SKM-1 treated with dmso at 0.1 percent for 144 hours (cell line): ENCODE data around the gene RAX.
"Not testable (repeated sequence)": the region's sequence is repeated elsewhere in the genome, so short reads cannot be mapped to it uniquely, and the experiment has no call there.

Source experiments
- DNase-seq: peaks from one replicate; lab custom pipeline; 2025; ENCODE audit not compliant: unreplicated experiment; lab: John Stamatoyannopoulos, UW

The RAX gene

DNA sequence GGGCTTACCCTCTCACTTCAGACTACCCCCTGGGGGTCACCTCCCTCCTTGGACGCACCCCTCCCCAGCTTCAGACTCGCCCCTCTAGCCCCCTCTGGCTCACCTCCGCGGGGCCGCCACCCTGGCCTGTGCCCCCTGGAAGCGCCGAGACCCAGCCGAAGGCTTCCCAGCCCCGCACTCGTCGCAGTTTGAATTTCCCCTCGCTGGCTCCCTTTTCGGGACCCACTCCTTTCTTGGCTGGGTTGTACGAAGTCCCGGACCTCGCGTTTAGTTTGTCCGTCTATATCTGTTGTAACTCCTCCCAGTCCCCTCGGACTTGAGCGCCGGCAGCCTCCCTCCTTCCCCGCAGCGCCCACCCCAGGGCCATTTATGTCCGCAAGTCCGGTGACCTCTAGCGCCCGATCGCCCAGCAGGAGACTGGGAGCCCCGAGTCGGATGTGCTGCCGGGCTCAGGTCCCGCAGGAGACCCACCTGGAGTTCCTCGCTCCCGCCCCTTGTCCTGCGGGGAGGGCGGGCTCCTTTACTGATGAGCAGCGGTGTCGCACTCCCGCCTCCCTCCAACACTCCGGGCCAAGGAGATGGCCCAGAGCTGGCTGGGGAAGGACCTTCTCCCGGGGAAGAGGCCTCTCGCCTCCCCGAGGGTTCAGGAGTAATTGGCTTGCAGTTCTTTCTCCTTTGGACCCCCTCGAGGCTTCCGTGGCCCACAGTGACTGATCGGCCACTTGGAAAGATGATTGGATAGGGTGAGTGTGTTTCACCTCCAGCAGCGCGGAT, 692 bp upstream of the RAX start:
- DNase-seq = no peak

DNA sequence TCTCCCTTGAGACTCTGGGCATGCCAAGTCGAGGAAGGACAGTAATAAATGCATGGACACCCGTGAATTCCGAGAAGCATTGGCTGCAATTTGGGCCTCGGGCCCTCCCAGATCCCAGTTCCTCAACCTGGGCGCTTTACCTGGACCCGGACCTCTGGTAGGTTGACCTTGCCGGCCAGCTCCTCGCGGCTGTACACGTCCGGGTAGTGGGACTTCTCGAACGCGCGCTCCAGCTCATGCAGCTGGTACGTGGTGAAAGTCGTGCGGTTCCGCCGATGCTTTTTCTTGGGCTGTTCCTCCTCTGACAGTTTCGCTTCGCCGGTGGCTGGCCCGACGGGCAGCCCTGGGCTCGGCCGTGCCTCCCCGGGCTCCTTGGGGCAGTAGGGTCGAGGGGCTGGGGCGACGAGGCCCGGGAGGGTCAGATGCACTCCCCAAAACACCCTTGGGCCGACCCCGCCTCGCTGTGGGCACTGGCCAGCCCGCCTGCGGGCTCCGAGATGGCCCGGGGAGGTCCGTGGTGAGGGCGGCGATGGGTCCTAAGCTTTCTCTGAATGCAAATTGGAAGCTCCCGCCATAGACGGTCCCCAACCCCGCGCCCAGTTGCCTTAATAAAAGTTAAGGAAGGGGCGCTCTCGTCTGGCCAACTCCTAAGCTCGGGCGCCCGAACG, 899 bp downstream of the RAX start:
- DNase-seq = peak; percentile 21

DNA sequence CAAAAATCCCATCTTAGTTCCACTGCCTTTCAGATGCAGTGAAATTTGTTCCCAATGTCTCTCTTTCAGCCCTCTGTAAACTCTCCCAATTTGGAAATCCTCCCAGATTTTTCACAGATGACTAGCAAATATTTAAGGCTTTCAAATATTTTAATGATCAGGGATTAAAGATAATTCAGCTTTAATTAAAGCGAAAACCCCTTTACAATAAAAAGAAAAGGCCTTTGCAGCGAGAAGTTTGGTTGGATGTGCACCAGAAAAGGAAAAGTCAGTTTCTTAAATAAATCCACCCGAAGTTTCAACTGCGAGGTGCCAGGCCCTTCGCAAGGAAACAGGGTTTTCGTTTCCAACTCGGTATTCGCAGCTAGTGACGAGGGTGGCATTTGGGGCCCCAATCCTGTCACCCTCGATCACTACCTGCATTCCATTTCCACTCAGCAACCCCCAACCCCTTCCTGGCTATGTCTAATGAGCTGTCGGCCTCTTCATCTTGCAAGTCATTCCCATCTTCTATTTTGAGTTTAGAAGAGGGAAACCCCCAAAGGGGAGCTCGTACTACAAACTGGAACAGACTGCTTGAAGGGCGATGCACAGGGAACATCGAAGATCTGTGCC, 1.5 kb downstream of the RAX start:
- DNase-seq = no peak

DNA sequence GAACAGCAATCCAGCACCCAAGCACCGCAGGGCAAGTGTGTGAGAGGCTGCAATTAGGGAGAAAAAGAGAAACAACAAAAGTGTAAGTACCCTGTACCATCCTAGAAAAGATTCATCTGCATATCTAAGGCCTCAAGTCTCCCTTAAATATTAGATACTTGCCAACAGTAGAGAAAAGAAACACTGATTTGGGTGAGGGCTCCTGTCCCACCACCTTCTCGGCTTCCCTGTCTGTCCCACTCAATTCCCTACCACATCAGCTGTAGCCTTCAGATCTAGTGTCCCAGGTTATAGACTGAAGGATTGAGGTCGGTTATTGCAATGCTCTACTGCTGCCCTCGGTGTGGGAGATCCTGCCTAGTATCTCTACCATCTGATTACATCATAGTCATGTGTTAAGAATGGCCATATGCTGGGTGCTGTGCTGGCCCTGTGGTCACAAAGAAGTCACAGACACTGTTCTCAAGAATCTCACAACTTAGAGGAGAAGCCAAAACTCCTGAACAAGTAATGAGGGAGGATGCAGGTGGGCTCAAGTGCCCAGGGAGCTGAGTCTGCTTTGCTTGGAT, 2.5 kb downstream of the RAX start:
- DNase-seq = peak; percentile 27

DNA sequence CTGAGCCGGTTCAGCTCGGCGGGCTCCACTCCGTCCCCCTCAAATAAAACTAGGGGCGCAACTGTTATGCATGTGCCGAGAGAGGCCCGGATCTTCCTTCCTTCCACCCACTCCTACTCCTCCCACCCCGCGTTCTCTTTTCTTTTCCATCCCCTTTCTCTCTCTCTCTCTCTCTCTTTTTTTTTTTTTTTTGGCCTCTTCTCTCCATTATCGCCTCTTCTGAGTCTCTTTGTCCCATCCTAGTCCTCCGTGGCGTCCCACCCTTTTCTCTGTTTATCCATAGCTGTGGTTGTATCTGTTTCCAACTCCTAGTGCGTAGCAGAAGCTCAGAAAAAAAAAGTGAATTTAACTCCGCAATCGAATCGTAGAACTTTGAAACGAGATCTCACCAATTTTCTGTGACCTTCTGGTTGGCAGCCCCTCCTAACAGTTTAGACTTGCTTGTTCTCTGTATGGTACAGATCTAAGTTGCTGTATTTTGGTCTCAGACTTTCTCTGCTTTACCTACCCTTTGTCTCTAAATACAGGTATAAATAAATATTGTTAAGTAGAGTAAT, 3.6 kb downstream of the RAX start:
- DNase-seq = no peak

DNA sequence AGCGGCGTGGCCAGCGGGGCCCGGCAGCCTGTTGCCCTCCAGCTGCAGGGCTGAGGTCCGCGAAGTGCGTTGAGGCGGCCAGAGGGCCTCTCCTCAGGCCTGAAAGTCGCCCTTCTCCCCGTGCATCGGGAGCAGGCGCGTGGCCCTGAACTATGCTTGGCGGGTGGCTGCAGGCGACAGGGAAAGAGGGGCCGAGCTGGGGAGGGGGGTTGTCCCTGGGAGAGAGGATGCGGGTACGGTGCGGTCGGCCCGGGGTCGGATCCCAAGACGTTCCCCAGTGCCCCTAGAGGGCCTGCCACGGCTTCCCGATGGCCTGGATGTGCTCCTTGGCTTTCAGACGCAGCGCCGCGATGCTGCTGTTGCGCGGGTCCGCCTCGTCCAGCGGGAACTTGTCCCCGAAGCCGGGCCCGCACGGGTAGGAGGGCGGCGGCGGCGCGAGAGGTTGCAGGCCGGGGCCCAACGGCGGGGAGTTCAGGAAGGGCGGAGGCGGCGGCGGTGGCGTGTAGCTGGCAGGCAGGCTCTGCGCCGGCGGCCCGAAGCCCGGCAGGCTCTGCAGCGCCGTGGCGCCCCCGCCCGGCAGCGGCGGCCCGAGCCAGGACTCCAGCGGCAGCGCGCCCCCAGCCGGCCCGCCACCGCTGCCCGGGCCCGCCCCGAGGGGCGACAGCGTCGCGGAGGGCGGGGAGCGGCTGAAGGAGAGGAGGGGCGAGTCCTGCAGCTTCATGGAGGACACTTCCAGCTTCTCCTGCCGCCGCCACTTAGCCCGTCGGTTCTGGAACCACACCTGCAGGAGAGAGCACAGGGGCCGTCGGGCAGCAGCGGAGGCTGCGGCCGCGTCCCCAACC, 4.3 kb downstream of the RAX start:
- DNase-seq = no peak

DNA sequence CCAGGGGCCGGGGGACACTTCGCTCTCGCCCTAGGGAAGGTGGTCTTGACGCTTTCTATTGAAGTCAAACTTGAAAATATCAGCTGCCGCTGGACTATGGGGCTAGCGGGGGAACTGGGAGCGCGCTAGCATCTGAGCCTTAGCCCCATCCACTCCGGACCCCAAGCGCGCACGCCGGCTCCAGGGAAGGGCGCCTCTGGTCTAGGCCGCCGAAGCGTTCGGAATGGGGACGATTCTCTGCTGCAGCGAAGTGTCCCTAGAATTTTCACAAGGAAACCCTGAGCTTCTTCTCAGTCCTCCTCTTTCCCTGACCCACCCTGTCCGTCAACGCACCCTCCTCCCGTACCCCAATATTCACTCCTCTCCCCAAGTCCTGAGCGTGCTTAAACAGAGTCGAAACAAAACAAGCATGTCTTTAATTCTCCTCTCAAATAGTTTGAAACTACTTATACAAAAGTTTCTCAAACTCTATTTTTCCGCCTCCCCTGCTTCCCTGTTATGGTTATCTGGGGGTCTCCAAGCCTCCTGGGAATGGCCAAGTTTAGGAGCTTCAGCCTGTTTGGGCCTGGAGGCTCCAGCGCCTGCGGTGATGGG, 5.0 kb downstream of the RAX start:
- no peak for DNase-seq

DNA sequence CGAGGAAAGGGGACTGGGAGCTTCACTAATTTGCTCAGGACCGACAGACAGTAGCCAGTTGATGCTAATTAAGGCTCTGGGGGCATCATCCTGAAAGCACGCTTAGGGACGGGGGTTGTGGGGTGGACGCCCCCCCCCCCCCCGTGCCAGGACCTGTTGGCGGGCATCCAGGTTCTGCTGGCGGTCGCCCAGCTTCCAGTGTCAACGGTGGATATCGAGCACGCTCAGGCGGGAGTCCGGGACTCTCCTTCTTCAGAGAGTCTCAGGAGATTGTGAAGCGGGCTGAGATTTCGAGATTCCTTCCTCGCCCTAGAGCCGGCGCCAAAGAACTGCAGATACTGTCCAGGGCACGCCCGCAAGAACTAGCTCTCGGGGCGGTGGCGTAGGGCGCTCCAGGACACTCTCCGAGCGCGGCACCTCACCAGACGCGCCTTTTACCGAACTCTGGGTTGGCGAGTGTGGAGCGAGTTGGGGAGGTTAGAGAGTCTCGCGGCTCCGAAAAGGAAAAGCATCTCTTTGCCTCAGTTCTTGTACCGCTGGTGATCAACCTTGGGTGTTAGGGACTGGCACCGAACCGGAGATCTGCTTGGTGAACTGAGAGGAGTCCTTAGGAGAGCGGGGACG, 5.6 kb downstream of the RAX start:
- DNase-seq = no peak

DNA sequence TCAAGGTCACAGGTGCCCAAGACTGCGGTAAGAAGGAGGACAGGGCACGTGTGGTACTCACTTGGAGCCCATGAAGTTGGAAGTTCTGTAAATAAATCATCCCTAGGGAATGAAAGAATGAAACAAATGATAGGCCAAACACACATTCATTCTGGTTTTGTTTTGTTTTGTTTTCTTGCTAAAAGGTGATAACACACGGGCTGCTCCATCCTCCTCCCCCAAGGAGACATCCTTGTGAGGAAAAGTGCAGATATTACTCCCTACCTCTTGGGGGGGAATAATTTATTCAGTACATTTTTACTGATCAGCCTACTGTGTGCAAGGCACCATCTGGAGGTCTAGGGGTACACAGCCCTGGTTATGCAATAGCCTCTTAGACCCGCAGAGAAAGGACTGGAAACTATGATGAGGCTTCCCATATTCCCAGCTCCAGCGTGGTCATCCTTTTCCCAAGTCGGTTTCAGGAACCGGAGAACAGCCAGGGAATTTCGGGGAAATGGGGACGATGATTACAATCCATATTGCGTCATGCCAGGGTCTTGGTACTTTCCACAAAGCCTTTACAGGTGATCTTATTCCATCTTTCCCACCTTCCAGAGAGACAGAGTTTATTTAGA, 6.3 kb downstream of the RAX start:
- no peak for DNase-seq

DNA sequence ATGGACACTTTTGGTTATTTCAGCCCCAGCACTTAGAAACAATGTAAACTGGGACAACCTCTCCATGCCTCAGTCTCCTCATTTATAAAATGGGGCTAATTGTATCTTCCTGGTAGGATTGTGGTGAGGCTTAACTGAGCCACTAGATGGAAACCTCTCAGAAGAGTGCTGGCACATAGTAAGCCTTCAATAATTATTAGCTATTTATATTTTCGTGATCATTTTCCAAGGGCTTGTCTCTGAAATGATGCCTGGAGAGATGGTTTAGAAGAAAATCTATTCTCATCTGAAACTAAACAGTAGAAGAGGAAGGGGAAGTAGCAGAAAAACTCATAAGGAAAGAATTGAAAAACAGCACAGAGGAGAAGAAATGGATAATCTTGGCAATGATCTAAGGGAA, 6.8 kb downstream of the RAX start:
- no peak for DNase-seq

DNA sequence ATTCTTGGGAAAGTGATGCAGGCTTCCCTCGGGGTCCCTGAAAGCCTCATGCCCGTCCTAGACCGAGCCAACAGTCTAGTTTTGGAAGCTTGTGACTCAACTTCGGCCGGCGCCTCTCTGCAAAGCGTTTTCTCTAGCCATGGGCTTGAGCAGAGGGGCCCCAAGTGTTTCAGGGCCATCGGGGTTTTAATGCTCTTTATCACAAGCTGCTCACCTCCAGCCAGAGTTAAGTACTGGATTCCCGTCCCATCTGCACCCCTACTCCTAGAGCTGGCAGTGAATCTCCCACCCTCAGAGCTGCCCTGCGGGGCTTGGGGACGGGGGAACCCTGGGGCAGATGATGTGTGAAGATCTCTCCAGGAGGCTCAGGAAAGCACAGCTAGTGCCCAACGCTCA, 7.3 kb downstream of the RAX start:
- DNase-seq = no peak

DNA sequence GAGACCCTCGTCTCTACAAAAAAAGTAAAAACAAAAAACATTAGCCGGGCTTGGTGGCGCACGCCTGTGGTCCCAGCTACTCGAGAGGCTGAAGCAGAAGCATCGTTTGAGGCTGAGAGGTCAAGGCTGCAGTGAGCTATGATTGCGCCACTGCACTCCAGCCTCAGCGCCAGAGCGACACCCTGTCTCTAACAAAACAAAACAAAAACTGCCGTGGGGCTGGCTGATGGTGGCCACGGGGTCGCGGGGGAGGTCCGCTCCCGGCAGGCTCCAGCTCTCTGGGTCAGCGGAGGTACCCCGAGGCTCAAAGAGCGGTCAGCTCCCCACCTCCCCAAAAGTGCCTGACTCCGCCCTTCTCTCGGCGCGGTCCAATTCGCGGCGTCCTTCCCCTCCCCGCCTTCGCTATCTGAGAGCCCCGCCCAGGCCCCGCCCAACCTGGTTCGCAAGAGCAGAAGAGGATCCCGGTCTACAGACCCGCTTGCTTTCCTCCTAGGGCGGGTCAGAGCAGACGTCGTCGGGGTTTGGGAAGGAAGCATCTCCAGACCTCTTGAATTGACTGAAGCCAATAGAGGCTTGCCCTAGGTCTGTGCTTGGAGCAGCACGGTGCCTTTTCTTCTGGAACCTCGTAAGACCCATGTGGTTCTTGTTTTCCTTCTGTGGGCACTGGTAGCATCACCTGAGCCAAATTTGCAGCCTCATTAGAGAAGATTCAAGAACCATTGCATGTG, 7.8 kb downstream of the RAX start:
- DNase-seq = no peak

DNA sequence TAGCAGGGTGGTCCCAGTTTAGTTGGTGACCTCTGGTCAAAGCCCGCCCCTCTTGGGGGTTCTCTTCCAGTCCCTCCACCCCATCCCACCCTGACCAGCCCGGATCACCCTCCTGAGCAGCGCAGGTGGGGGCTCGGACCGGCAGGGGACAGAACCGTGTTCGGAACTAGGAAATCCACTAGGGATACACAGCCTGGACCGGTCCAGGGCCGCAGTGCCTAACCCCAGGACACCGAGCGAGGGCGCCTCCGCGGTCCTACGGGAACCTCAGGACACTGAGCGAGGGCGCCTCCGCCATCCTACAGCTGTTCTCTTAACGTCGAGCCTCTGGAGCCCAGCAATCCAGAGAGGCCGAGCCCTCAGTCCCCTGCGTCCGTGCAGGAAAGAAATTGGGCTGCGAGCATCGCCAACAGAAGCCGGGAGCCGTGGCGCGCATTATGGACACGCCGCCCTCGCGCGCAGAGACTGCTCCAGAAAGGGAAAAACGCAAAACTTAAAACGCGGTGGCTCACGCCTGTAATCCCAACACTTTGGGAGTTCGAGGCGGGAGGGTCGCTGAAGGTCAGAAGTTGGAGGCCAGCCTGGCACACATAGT, 8.5 kb downstream of the RAX start:
- no peak for DNase-seq

DNA sequence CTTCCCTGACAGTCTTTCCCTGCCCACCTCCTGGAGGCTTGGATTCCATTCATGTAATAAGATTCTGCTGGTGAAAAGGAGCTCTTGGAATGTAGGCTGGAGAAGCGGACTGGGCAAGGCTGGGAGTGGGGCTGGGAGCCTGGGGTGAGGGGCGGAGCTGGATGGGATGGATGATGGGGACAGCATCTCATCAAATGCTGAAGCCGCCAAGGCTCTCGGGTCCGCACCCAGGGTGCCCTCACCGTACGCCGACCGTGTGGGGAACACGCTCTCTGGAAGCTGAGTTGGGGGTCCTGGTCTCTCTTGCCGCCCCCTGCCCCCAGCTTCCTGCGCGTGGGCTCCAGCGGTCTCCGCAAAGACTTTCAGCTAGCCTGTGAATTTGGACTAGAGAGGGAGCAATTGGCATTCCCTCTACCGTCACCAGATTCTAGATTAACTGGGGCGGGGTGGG, 9.1 kb downstream of the RAX start:
- DNase-seq = no peak

DNA sequence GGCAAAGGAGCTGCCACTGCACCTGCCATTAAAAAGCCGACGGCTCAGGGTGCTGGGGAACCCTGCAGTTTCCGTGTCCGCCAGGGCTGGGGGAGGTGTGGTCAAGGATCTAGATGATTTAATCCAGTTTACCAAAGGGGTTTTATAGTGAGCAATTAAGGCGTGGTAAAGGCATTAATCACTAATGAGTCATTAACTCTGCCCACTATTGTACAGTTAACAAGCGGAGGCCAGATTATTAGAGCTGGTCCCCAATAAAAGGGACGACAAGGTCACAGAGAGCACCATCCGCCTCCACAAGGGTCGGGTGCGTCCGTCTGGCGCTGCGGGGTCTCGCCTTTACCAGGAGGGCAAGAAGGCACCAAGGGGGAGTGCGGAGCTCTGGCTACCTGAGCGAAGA, 9.6 kb downstream of the RAX start:
- DNase-seq = no peak

DNA sequence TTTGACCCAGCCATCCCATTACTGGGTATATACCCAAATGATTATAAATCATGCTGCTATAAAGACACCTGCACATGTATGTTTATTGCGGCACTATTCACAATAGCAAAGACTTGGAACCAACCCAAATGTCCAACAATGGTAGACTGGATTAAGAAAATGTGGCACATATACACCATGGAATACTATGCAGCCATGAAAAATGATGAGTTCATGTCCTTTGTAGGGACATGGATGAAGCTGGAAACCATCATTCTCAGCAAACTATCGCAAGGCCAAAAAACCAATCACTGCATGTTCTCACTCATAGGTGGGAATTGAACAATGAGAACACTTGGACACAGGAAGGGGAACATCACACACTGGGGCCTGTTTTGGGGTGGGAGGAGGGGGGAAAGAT, 11.0 kb downstream of the RAX start:
- not testable (repeated sequence) for DNase-seq

DNA sequence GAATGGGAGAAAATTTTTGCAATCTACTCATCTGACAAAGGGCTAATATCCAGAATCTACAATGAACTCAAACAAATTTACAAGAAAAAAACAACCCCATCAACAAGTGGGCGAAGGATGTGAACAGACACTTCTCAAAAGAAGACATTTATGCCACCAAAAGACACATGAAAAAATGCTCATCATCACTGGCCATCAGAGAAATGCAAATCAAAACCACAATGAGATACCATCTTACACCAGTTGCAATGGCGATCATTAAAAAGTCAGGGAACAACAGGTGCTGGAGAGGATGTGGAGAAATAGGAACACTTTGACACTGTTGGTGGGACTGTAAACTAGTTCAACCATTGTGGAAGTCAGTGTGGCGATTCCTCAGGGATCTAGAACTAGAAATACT, 11.4 kb downstream of the RAX start:
- DNase-seq = not testable (repeated sequence)

DNA sequence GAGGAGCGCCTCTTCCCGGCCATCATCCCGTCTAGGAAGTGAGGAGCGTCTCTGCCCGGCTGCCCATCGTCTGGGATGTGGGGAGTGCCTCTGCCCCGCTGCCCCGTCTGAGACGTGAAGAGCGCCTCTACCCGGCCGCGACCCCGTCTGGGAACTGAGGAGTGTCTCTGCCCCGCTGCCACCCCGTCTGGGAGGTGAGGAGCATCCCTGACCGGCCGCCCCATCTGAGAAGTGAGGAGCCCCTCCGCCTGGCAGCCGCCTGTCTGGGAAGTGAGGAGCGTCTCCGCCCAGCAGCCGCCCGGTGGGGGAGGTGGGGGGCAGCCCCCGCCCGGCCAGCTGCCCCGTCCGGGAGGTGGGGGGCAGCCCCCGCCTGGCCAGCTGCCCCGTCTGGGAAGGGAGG, 17.8 kb downstream of the RAX start:
- not testable (repeated sequence) for DNase-seq
